SK-N-MC (cell line): ENCODE data around the gene SLC2A5.
A peak's percentile ranks its signal among the peaks of the same experiment; 100 is the strongest.
"Not testable (repeated sequence)": the region's sequence is repeated elsewhere in the genome, so short reads cannot be mapped to it uniquely, and the experiment has no call there.

Experiments used
- DNase-seq: peaks from one replicate; pipeline ENCODE4 v3.0.0-alpha.2; 2011; ENCODE audit warnings: low read depth, low spot score
- H3K27ac ChIP-seq: fragments of 200-600 bp; sonication (generic); 2 replicates; pipeline ENCODE4 v1.5.1; 2016; ENCODE audit warnings: mixed run types
- H3K36me3 ChIP-seq: fragments of 200-600 bp; sonication (generic); 2 replicates; pipeline ENCODE4 v1.6.1; 2017; ENCODE audit warnings: antibody characterized with exemption, low read length, mixed read lengths; ENCODE audit not compliant: insufficient read depth
- H3K4me3 ChIP-seq: fragments of 200-600 bp; sonication (generic); 2 replicates; pipeline ENCODE4 v1.5.1; 2016
- H3K9ac ChIP-seq: fragments of 200-600 bp; sonication (generic); 2 replicates; pipeline ENCODE4 v1.8.0; 2017; ENCODE audit warnings: mixed run types, mixed read lengths; ENCODE audit not compliant: insufficient read length
- H3K9me3 ChIP-seq: fragments of 200-600 bp; sonication (generic); 2 replicates; pipeline ENCODE4 v1.6.1; 2017; ENCODE audit warnings: low read depth, mild to moderate bottlenecking, antibody characterized with exemption, low read length, moderate library complexity, mixed read lengths
- EZH2 ChIP-seq: fragments of 200-600 bp; sonication (generic); IDR thresholded peaks from one replicate; pipeline ENCODE4 v1.6.1; 2017; ENCODE audit warnings: antibody characterized with exemption
- FOXP2 ChIP-seq: optimal IDR thresholded peaks from 2 replicates; pipeline ENCODE3; 2011; ENCODE audit warnings: mild to moderate bottlenecking, moderate library complexity; ENCODE audit not compliant: insufficient read depth; ENCODE audit errors: extremely low read length, control extremely low read depth
- POLR2AphosphoS5 ChIP-seq: IDR thresholded peaks from 2 replicates; pipeline ENCODE4 v1.6.1; 2012; ENCODE audit warnings: mild to moderate bottlenecking, low read depth, low read length, borderline replicate concordance

The SLC2A5 gene

DNA sequence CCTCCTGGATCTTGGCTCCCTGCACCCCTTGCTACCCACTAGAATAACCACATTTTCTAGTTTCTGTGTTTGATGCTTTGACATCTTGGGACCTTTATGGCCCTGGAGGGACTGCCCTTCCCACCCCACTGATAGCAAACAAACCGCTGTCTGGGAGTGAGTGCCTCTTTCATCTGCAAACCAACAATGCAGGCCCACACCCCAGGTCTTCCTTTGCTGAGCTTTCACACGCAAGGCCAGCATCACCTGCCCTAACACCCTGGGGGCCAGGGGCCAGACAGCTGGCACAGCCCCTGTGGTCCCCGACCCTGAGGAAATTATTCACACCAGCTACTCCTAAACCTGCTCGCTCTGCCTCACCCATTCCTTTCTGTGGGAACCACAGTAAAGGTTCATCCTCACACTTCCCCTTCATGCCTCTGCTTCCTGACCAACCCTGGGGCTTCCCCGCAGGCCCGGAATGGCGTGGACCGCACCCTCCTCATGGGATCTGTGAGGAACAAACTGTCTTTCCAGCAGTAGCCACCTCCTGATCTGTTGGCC is 58.6 kb downstream of the SLC2A5 start:
- Histone ChIP-seq H3K27ac (no peak overlapping the region), H3K36me3 (no peaks in the 10 kb centered on the region), H3K9me3 (no peaks in the 10 kb centered on the region), H3K4me3 (no peak overlapping the region), H3K9ac (no peak overlapping the region)
- TF ChIP-seq POLR2AphosphoS5 = no peak
- no peak for TF ChIP-seq FOXP2
- DNase-seq = no peak

- no peak overlapping the region for H3K4me3 ChIP-seq
- TF ChIP-seq FOXP2 = no peak
- no peak for TF ChIP-seq EZH2
- TF ChIP-seq POLR2AphosphoS5 = no peak
- no peaks in the 10 kb centered on the region for H3K9me3 ChIP-seq
- no peak overlapping the region for H3K27ac ChIP-seq
- H3K9ac ChIP-seq = no peak overlapping the region
- DNase-seq = no peak
- H3K36me3 ChIP-seq = no peaks in the 10 kb centered on the region
These were observed 59.7 kb downstream of the SLC2A5 start for GRCh38 chr1:9009438-9010370.

- Histone ChIP-seq H3K9me3 (no peaks in the 10 kb centered on the region), H3K36me3 (no peaks in the 10 kb centered on the region), H3K27ac (no peak overlapping the region), H3K4me3 (no peak overlapping the region), H3K9ac (no peak overlapping the region)
- no peak for TF ChIP-seq EZH2
- TF ChIP-seq FOXP2 = no peak
- no peak for TF ChIP-seq POLR2AphosphoS5
- no peak for DNase-seq
These were observed 61.2 kb downstream of the SLC2A5 start for GRCh38 chr1:9008236-9008635.

DNA sequence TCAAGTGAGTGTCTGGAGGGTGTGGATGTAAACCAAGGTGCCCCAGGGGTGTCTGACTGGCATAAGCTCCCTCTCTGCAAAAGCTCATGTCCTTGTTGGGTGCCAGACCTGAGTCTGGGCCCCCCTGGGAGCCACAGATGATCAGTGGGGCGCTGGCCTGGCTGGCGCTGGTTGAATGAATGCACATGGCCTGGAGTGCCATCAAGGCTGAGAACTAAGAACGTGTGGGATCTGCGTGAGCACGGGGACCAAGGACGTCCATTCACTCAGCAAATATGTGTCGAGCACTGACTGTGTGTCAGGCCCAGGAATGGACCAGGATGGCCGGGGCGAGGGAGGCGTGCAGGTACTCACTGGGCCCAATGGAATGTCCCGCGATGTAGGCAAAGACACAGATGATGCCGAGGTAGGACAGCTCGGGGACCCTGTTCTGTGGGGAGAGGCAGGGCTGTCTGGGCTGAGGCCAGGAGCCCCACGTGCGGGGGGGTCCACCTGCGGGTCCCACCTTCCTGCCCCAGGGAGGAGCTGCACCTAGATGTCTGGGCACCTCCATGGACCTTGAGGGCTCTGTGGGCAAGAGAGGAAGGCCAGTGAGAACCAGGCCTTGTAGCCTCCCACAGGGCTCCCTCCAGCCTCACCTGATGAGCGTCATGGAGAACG is 62.3 kb downstream of the SLC2A5 start:
- TF ChIP-seq FOXP2 (no peak), EZH2 (no peak), POLR2AphosphoS5 (no peak)
- Histone ChIP-seq H3K9me3 (no peaks in the 10 kb centered on the region), H3K36me3 (no peaks in the 10 kb centered on the region), H3K27ac (no peak overlapping the region), H3K9ac (no peak overlapping the region), H3K4me3 (no peak overlapping the region)
- DNase-seq = no peak

DNA sequence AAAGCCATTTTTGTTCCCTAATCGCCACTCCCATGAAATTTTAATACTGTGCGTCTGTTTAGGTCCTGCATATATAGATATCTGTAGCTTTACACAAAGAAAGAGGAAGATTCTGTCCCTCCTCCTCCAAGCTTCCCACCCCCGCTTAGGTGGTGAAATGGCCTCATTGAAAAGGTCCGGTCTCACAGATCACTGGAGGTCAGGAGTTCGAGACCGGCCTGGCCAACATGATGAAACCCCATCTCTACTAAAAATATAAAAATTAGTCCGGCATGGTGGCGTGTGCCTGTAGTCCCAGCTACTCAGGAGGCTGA is 64.1 kb downstream of the SLC2A5 start:
- no peak for TF ChIP-seq POLR2AphosphoS5
- no peak for TF ChIP-seq EZH2
- no peak for TF ChIP-seq FOXP2
- H3K9me3 ChIP-seq = no peaks in the 10 kb centered on the region
- no peak overlapping the region for H3K27ac ChIP-seq
- H3K9ac ChIP-seq = no peak overlapping the region
- H3K4me3 ChIP-seq = no peak overlapping the region
- DNase-seq = no peak
- no peaks in the 10 kb centered on the region for H3K36me3 ChIP-seq

GRCh38 chr1:9004700-9005394 is 64.6 kb downstream of the SLC2A5 start:
- no peak overlapping the region for H3K4me3 ChIP-seq
- TF ChIP-seq POLR2AphosphoS5 = no peak
- no peak for TF ChIP-seq FOXP2
- TF ChIP-seq EZH2 = no peak
- no peak overlapping the region for H3K27ac ChIP-seq
- no peaks in the 10 kb centered on the region for H3K36me3 ChIP-seq
- H3K9me3 ChIP-seq = no peaks in the 10 kb centered on the region
- H3K9ac ChIP-seq = no peak overlapping the region
- DNase-seq = peak; percentile 45

DNA sequence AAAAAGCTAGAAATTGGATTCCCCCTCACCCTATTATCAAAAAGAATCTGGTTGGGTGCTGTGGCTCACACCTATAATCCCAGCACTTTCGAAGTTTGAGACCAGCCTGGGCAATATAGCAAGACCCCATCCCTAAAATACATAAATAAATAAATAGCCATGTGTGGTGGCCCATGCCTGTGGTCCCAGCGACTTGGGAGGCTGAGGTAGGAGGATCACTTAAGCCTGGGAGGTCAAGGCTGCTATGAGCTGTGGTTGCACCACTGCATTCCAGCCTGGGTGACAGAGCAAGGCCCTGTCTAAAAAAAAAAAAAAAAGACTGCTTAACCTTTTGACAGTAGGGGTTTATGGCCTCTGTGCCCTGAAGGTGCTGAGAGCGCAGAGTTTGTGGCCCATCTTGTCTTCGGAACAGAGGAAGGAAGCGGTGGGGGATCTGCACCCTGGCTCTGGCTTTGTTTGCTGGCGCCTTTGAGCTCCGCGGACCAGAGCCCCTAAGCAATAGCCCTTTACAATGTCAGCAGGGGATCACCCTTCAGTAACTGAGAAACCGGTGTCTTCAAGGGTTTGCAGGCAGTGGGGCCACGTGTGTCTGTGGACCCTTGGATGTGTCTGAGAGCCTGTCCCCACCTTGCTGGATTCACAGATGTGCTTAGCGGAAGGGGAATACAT is 65.3 kb downstream of the SLC2A5 start:
- TF ChIP-seq FOXP2 (no peak), EZH2 (no peak), POLR2AphosphoS5 (no peak)
- Histone ChIP-seq H3K9me3 (no peaks in the 10 kb centered on the region), H3K9ac (no peak overlapping the region), H3K4me3 (no peak overlapping the region), H3K36me3 (no peaks in the 10 kb centered on the region), H3K27ac (no peak overlapping the region)
- DNase-seq = no peak

- H3K4me3 ChIP-seq, H3K27ac ChIP-seq, H3K9me3 ChIP-seq, DNase-seq, H3K9ac ChIP-seq, H3K36me3 ChIP-seq: not testable (repeated sequence)
These were observed 67.2 kb downstream of the SLC2A5 start for GRCh38 chr1:9002215-9002560.

- not testable (repeated sequence) for H3K36me3 ChIP-seq, H3K27ac ChIP-seq, DNase-seq, H3K9ac ChIP-seq, H3K9me3 ChIP-seq, H3K4me3 ChIP-seq
These were observed 67.8 kb downstream of the SLC2A5 start for GRCh38 chr1:9001534-9002214.

GRCh38 chr1:8993962-8994675 is 75.3 kb downstream of the SLC2A5 start:
- H3K9ac ChIP-seq, H3K27ac ChIP-seq, H3K9me3 ChIP-seq, DNase-seq, H3K36me3 ChIP-seq, H3K4me3 ChIP-seq: not testable (repeated sequence)
